ENCODE data around the gene RSPH1. TPM values are rescaled to one million over a fixed set of nuclear protein-coding genes. Genes with fewer than 3 reads are reported as not detected.

RSPH1 gene
- total RNA-seq, 1 donor from 2014 or later = 0.42 TPM

DNA sequence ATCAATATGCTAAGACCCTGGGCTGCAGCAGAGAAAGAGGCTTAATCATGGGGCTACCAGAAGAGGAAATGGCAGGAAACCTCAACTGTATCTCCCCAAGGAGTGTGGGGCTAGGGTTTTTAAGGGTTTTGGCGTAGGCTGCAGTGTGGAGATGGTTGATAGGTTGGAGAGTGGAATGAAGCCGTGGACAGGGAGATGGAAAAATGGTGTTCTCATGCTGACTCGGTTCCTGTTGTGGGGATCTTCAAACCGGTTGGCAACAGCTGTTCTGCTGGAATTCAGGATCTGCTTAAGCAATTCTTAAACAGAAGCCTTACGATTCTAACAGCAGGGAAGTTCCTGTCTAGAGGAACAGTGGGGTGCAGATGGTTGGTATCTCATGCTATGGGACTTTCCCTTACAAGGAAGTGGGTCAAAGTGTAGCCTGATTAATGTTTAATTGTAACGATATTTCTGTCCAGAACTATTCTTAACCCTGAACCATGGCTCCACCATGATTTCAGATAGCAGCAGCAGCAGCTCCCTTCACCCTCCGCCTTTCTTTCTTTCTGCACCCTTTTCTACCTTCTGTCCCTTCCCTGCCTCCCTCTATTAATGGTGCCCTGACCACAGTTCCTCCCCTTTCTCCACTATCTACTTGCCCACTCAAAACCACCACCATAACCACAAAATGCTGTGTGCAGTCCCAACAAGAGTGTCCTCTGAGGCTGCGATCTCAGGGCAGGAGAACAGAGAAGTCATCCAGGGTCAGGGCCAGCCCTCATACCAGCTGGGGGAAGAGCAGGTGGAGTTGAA, 30.8 kb downstream of the RSPH1 start:
- no peak for DNase-seq
- H3K36me3 Mint-ChIP-seq (ENCODE audit: unreplicated experiment) = no peaks in the 10 kb centered on the region

DNA sequence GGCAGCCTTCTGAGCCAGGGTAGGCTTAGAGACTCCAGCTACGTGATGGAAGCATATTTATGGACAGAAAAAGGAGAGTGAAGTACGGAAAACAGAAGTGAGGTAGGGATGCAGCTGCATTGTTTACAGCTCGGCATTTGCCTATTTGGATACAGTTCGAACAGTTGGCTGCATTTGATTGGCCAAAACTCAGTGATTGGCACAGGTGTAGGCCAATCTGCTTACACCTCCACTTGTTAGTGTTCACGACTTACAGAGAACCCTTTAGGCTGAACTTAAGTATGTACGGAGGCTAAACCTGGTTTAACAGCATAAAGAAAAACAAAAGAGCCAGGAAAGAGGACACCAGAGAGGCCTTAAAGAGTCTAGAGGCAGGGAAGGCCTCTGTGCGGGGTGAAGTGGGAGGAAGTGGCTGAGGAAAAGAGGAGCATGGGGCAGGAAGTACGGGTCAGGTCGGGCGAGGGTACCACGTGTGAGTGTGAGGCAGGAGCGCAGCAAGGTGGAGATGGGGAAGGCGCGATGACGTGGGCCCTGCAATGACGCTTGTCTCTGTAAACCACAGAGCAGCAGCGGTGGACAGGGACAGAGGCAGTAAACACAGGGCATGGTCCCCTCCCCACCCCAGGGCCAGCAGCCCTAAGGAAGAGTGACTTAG, 32.0 kb downstream of the RSPH1 start:
- H3K4me3 Mint-ChIP-seq (ENCODE audit: unreplicated experiment) = no peak overlapping the region
- no peak for DNase-seq
- peak overlapping the region; percentile 23 for H3K27ac Mint-ChIP-seq (ENCODE audit: unreplicated experiment)
- H3K9me3 Mint-ChIP-seq (ENCODE audit: unreplicated experiment) = peaks cover 7% of the 10 kb centered on the region
- no peak for TF ChIP-seq CTCF (IDR thresholded peaks at IDR 0.05; ENCODE audit: partially characterized antibody, unreplicated experiment)
- H3K4me1 Mint-ChIP-seq (ENCODE audit: low read depth, unreplicated experiment) = peaks cover 12% of the 10 kb centered on the region
- H3K27me3 Mint-ChIP-seq (ENCODE audit: unreplicated experiment) = no peaks in the 10 kb centered on the region
- no peaks in the 10 kb centered on the region for H3K36me3 Mint-ChIP-seq (ENCODE audit: unreplicated experiment)

More for the DNA sequence above, 30.8 kb downstream of the RSPH1 start:
- peaks cover 12% of the 10 kb centered on the region for H3K4me1 Mint-ChIP-seq (ENCODE audit: low read depth, unreplicated experiment)
- TF ChIP-seq CTCF (IDR thresholded peaks at IDR 0.05; ENCODE audit: partially characterized antibody, unreplicated experiment) = no peak
- H3K27me3 Mint-ChIP-seq (ENCODE audit: unreplicated experiment) = no peaks in the 10 kb centered on the region
- H3K4me3 Mint-ChIP-seq (ENCODE audit: unreplicated experiment) = no peak overlapping the region
- H3K9me3 Mint-ChIP-seq (ENCODE audit: unreplicated experiment) = peaks cover 7% of the 10 kb centered on the region
- H3K27ac Mint-ChIP-seq (ENCODE audit: unreplicated experiment) = peak overlapping the region; percentile 3

DNA sequence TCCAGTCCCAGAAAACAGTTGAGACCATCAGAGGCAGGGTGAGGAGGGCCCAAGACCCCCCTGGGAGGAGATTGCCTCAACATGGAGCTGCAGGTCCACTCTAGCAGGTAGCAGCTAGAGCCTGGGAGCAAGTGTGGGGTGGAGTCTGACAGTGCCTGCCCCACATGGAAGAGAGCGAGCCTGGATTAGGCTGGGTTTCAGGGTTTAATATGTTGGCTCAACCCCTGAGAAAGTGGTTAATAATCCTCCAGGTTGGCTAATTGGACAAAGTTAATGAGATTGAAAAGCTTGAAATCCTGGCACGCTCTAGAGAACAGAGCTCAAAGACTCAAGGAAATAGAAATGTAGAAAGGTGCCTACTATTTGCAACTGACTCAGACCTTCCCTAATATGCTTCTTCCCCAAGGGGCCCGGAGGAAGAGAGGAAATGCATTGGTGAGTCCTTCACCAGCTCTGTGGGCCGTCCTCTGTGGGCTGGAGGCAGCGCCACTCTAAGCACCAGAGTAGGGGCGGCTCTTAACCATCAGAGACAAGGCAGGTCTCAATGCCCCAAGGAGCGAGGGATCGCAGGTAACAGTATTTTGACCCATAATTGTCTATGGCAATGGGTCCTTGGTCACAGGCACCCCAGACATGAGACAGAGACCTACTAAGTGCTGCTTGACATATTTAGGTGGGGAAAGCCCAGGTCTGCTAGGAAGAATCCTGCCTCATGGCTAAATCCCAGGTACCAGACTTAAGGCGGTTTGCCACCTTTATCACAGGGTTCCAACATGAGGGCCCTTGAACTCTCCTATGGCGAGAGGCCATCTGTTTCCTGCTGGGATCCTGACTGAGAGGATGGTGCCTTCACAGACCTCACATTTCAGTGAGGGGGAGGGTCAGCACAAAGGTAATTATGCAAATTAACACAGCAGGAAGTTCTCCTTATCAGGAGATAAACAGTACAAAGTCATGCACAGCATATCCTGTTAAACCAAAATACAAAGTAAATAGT, 33.8 kb downstream of the RSPH1 start:
- no peak overlapping the region for H3K4me3 Mint-ChIP-seq (ENCODE audit: unreplicated experiment)
- peaks cover under 1% of the 10 kb centered on the region for H3K27me3 Mint-ChIP-seq (ENCODE audit: unreplicated experiment)
- H3K9me3 Mint-ChIP-seq (ENCODE audit: unreplicated experiment) = peaks cover 8% of the 10 kb centered on the region
- no peak for DNase-seq
- H3K4me1 Mint-ChIP-seq (ENCODE audit: low read depth, unreplicated experiment) = peaks cover 9% of the 10 kb centered on the region
- H3K36me3 Mint-ChIP-seq (ENCODE audit: unreplicated experiment) = no peaks in the 10 kb centered on the region
- TF ChIP-seq CTCF (IDR thresholded peaks at IDR 0.05; ENCODE audit: partially characterized antibody, unreplicated experiment) = no peak
- H3K27ac Mint-ChIP-seq (ENCODE audit: unreplicated experiment) = no peak overlapping the region

DNA sequence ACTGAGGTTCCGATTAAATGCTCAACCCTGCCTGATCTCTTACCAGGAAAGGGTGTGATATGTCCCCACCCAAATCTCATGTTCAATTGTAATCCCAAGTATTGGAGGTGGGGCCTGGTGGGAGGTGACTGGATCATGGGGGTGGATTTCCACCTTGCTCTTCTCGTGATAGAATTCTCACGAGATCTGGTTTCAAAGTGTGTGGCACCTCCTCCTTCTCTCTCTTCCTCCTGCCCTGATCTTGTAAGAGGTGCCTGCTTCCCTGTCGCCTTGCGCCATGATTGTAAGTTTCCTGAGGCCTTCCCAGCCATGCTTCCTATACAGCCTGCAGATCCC, 34.9 kb downstream of the RSPH1 start:
- Mint-ChIP-seq H3K4me3 (ENCODE audit: unreplicated experiment) (no peak overlapping the region), H3K36me3 (ENCODE audit: unreplicated experiment) (no peaks in the 10 kb centered on the region), H3K27ac (ENCODE audit: unreplicated experiment) (no peak overlapping the region), H3K4me1 (ENCODE audit: low read depth, unreplicated experiment) (peaks cover 9% of the 10 kb centered on the region), H3K9me3 (ENCODE audit: unreplicated experiment) (peaks cover 6% of the 10 kb centered on the region), H3K27me3 (ENCODE audit: unreplicated experiment) (peaks cover 2% of the 10 kb centered on the region)
- no peak for TF ChIP-seq CTCF (IDR thresholded peaks at IDR 0.05; ENCODE audit: partially characterized antibody, unreplicated experiment)
- no peak for DNase-seq
